ENCODE measurements around the gene IGDCC3. TPM values are rescaled to one million over a fixed set of nuclear protein-coding genes. Genes with fewer than 3 reads are reported as not detected.

The IGDCC3 gene
- total and polyA plus RNA-seq, 2 donors (not counting 1 experiment from before 2014, with no cell fraction given), result not detected

DNA sequence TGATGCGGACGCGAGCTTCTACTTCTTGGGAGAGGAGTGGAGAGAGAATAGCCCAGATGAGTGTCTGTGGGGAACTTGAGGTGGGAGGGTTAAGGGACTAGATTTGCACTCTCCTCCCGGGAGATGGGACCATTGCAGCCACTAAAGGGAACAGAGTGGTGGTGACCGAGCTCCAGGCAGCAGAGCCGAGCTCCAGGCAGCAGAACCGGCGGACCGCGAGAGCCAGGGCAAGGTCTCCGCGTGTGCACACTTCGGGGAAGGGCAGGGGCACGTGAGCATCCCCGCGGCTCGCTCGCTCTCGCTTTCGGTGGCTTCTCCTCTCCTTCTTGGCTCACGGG is 1.1 kb downstream of the IGDCC3 start:
- TF ChIP-seq, protein P1, sequence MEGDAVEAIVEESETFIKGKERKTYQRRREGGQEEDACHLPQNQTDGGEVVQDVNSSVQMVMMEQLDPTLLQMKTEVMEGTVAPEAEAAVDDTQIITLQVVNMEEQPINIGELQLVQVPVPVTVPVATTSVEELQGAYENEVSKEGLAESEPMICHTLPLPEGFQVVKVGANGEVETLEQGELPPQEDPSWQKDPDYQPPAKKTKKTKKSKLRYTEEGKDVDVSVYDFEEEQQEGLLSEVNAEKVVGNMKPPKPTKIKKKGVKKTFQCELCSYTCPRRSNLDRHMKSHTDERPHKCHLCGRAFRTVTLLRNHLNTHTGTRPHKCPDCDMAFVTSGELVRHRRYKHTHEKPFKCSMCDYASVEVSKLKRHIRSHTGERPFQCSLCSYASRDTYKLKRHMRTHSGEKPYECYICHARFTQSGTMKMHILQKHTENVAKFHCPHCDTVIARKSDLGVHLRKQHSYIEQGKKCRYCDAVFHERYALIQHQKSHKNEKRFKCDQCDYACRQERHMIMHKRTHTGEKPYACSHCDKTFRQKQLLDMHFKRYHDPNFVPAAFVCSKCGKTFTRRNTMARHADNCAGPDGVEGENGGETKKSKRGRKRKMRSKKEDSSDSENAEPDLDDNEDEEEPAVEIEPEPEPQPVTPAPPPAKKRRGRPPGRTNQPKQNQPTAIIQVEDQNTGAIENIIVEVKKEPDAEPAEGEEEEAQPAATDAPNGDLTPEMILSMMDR (IDR thresholded peaks at IDR 0.05), result no peak
- TF ChIP-seq EZH2 (IDR thresholded peaks at IDR 0.05; ENCODE audit: borderline replicate concordance, insufficient read depth, low read depth, low read length, poor library complexity, severe bottlenecking), result no peak
- Histone ChIP-seq H3K4me2 (replicated peaks; ENCODE audit: low read depth, low read length, poor library complexity, severe bottlenecking) (peak overlapping the region; percentile 88), H3K4me3 (ENCODE audit: control extremely low read depth in 1 of 5, extremely low read depth in 1 of 5, insufficient read depth in 1 of 5, low read depth in 2 of 5, low read length in 4 of 5) (peak overlapping the region in 4 of 5 experiments; percentile 21 to 57 (median 42)), H2AFZ (ENCODE audit: insufficient read depth, low read depth, low read length, poor library complexity, severe bottlenecking) (peak overlapping the region; percentile 64), H3K9me3 (ENCODE audit: control extremely low read depth in 1 of 3, control insufficient read depth in 2 of 3, insufficient read depth in 1 of 3, low read length in 2 of 3) (peaks cover 0 to 6% (median 0%) of the 10 kb centered on the region in 3 donors), H4K20me1 (ENCODE audit: control insufficient read depth, insufficient read depth, low read length, poor library complexity, severe bottlenecking) (no peaks in the 10 kb centered on the region), H3K27ac (ENCODE audit: low read length in 2 of 2) (no peak overlapping the region), H3K9ac (ENCODE audit: low read length) (peak overlapping the region; percentile 62), H3K4me1 (ENCODE audit: control insufficient read depth in 2 of 2, insufficient read depth in 2 of 2, low read length in 2 of 2) (peaks cover 10 to 17% of the 10 kb centered on the region in 2 donors), H3K36me3 (replicated peaks in 1 of 2; ENCODE audit: control extremely low read depth in 1 of 2, control insufficient read depth in 1 of 2, extremely low read depth in 1 of 2, insufficient read depth in 2 of 2, low read length in 1 of 2) (no peaks in the 10 kb centered on the region), H3K27me3 (replicated peaks in 1 of 4; ENCODE audit: control extremely low read depth in 1 of 4, control insufficient read depth in 3 of 4, insufficient read depth in 4 of 4, low read length in 3 of 4) (peaks cover 0 to 75% (median 24%) of the 10 kb centered on the region in 4 experiments), H3K79me2 (ENCODE audit: control insufficient read depth, insufficient read depth, low read length) (no peaks in the 10 kb centered on the region)
- no peak overlapping the region for H3K27ac Mint-ChIP-seq
- peaks cover 18% of the 10 kb centered on the region for H3K4me1 Mint-ChIP-seq
- DNase-seq (no peak), ATAC-seq (ENCODE audit: low read depth) (peak; percentile 31)
- H3K9me3 Mint-ChIP-seq (ENCODE audit: insufficient read depth), result no peaks in the 10 kb centered on the region
- intact Hi-C loops (cut with micrococcal nuclease), result no loop called here
- CTCF ChIA-PET, result interaction anchor here (0.9 kb wide), 1 partner anchor 8 kb away, joined by 5 read pairs; no protein-coding TSS in a partner anchor
- POLR2A ChIA-PET, result interaction anchor here (0.5 kb wide), 1 partner anchor 395 kb away, joined by 4 read pairs; no protein-coding TSS in a partner anchor
- H3K4me3 Mint-ChIP-seq, result peak overlapping the region; percentile 84
- 3% methylated on average over 21 of the region's 21 CpGs for WGBS (ENCODE audit: insufficient coverage)
- H3K27me3 Mint-ChIP-seq, result peaks cover 64% of the 10 kb centered on the region

DNA sequence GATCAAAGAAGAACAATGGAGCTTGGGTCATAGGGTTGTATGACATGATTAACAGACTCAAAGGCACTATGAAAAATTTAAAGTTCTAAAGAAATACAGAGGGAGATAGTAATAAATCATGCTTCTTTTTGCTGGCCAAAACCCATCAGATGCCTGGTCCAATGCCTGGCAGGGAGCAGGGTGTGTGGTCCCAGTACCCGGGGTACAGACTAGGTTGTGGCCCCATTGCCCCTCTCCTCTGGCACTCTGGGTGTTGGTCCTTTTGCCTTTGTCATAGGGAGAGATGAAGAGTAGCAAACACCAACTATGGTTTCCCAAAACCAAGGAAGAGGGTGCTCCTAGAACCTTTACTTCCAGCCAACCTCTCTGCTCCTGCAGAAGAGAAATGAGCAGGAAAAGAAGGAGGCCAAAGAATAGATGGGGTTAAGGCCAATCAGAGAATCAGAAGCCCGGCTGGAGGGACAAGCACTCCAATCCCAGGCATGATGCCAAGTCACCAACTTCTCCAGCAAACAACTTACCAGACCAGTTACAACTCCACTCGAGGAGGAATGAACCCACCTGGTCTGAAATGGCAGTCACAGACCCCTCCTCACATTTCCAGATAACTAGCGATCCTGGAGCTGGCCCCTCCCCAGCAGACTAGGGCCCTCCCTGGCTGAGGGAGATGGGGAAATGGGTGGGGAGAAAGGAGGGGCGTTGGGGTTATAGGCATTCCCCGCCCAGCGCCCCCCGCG is 1.8 kb downstream of the IGDCC3 start:
- H3K27me3 ChIP-seq (replicated peaks in 1 of 4; ENCODE audit: control extremely low read depth in 1 of 4, control insufficient read depth in 3 of 4, insufficient read depth in 4 of 4, low read length in 3 of 4), result peaks cover 0 to 73% (median 24%) of the 10 kb centered on the region in 4 experiments
- ChIA-PET POLR2A (no interaction called here), CTCF (interaction anchor here (0.9 kb wide), 1 partner anchor 9 kb away, joined by 5 read pairs; no protein-coding TSS in a partner anchor)
- H3K4me3 Mint-ChIP-seq, result peak overlapping the region; percentile 59
- H3K9me3 Mint-ChIP-seq (ENCODE audit: insufficient read depth), result no peaks in the 10 kb centered on the region
- no peak overlapping the region for H3K9ac ChIP-seq (ENCODE audit: low read length)
- no peaks in the 10 kb centered on the region for H3K79me2 ChIP-seq (ENCODE audit: control insufficient read depth, insufficient read depth, low read length)
- H3K27ac Mint-ChIP-seq, result no peak overlapping the region
- peaks cover 0 to 6% (median 0%) of the 10 kb centered on the region in 3 donors for H3K9me3 ChIP-seq (ENCODE audit: control extremely low read depth in 1 of 3, control insufficient read depth in 2 of 3, insufficient read depth in 1 of 3, low read length in 2 of 3)
- no peaks in the 10 kb centered on the region for H3K36me3 ChIP-seq (replicated peaks in 1 of 2; ENCODE audit: control extremely low read depth in 1 of 2, control insufficient read depth in 1 of 2, extremely low read depth in 1 of 2, insufficient read depth in 2 of 2, low read length in 1 of 2)
- H2AFZ ChIP-seq (ENCODE audit: insufficient read depth, low read depth, low read length, poor library complexity, severe bottlenecking), result no peak overlapping the region
- H3K4me2 ChIP-seq (replicated peaks; ENCODE audit: low read depth, low read length, poor library complexity, severe bottlenecking), result peak overlapping the region; percentile 88
- H3K4me3 ChIP-seq (ENCODE audit: control extremely low read depth in 1 of 5, extremely low read depth in 1 of 5, insufficient read depth in 1 of 5, low read depth in 2 of 5, low read length in 4 of 5), result no peak overlapping the region
- WGBS (ENCODE audit: insufficient coverage), result 33% methylated on average over 1 of the region's 9 CpGs
- ATAC-seq (ENCODE audit: low read depth) (no peak), DNase-seq (no peak)
- peaks cover 10 to 17% of the 10 kb centered on the region in 2 donors for H3K4me1 ChIP-seq (ENCODE audit: control insufficient read depth in 2 of 2, insufficient read depth in 2 of 2, low read length in 2 of 2)
- intact Hi-C loops (cut with micrococcal nuclease), result no loop called here
- H3K27me3 Mint-ChIP-seq, result peaks cover 59% of the 10 kb centered on the region
- peaks cover 18% of the 10 kb centered on the region for H3K4me1 Mint-ChIP-seq
- H4K20me1 ChIP-seq (ENCODE audit: control insufficient read depth, insufficient read depth, low read length, poor library complexity, severe bottlenecking), result no peaks in the 10 kb centered on the region
- TF ChIP-seq, protein P1 (IDR thresholded peaks at IDR 0.05), result no peak
- no peak for TF ChIP-seq EZH2 (IDR thresholded peaks at IDR 0.05; ENCODE audit: borderline replicate concordance, insufficient read depth, low read depth, low read length, poor library complexity, severe bottlenecking)
- H3K27ac ChIP-seq (ENCODE audit: low read length in 2 of 2), result no peak overlapping the region
